Left ventricle myocardium superior (tissue), 1 donor: ENCODE measurements around the gene MORF4L1. TPM values are rescaled to one million over a fixed set of nuclear protein-coding genes. Genes with fewer than 3 reads are reported as not detected.
A peak's percentile ranks its signal among the peaks of the same experiment; 100 is the strongest.
"Not testable (repeated sequence)": the region's sequence is repeated elsewhere in the genome, so short reads cannot be mapped to it uniquely, and the experiment has no call there.

Experiments
- ATAC-seq: fragments of 200-7000 bp; cut with Tn5 transposase; one replicate; pipeline ENCODE4 v1.9.1; 2020; ENCODE audit warnings: mild to moderate bottlenecking, moderate library complexity
- DNase-seq: peaks from one replicate; pipeline ENCODE4 v3.0.0-alpha.2; 2020
- intact Hi-C: fragments of 100-400 bp; cut with micrococcal nuclease; formaldehyde crosslinking; loops from one replicate; pipeline ENCODE4 v1.11.0; 2022
- total RNA-seq: library from RNA; stranded (reverse); fragmentation: NEBNext Ultra II Directional; extraction: Animal tissue kit (Norgen Biotek cat#: 25700); gene quantifications from one replicate; pipeline ENCODE4 v1.2.1, GENCODE V29; 2021
- donor health status: DM: no; HTN: yes; CAD: no; lungs with severe emphysema.

Gene MORF4L1
- total RNA-seq, 1 donor from 2014 or later: 343 TPM

GRCh38 chr15:78921517-78921916 lies 48.8 kb downstream of the MORF4L1 start:
- DNase-seq (no peak), ATAC-seq (no peak)
- intact Hi-C loops: no loop called here

- ATAC-seq (no peak), DNase-seq (no peak)
- intact Hi-C loops: no loop called here
Measured at GRCh38 chr15:78921940-78922339, 49.2 kb downstream of the MORF4L1 start.

- DNase-seq: no peak
- intact Hi-C loops: no loop called here
- ATAC-seq: no peak
Measured at GRCh38 chr15:78922527-78922926, 49.8 kb downstream of the MORF4L1 start.

- intact Hi-C loops: no loop called here
- ATAC-seq (no peak), DNase-seq (no peak)
Measured at GRCh38 chr15:78923015-78923414, 50.3 kb downstream of the MORF4L1 start.

GRCh38 chr15:78923480-78924360 lies 51.0 kb downstream of the MORF4L1 start:
- intact Hi-C loops: no loop called here
- DNase-seq: no peak
- no peak for ATAC-seq

GRCh38 chr15:78925076-78925624 lies 52.5 kb downstream of the MORF4L1 start:
- intact Hi-C loops: no loop called here
- ATAC-seq (no peak), DNase-seq (no peak)

- intact Hi-C loops: no loop called here
- no peak for ATAC-seq
- DNase-seq: no peak
Measured at GRCh38 chr15:78925956-78926743, 53.5 kb downstream of the MORF4L1 start.

- ATAC-seq: no peak
- intact Hi-C loops: no loop called here
- DNase-seq: no peak
Measured at GRCh38 chr15:78927077-78927790, 54.5 kb downstream of the MORF4L1 start.

GRCh38 chr15:78928176-78928575 lies 55.5 kb downstream of the MORF4L1 start:
- DNase-seq, ATAC-seq, intact Hi-C loops: not testable (repeated sequence)

- intact Hi-C loops: no loop called here
- ATAC-seq (no peak), DNase-seq (no peak)
Measured at GRCh38 chr15:78928616-78929093, 56.0 kb downstream of the MORF4L1 start.

GRCh38 chr15:78929536-78930264 lies 57.0 kb downstream of the MORF4L1 start:
- DNase-seq (no peak), ATAC-seq (no peak)
- intact Hi-C loops: no loop called here

- intact Hi-C loops: no loop called here
- DNase-seq (no peak), ATAC-seq (peak; percentile 48)
Measured at GRCh38 chr15:78930577-78931388, 58.1 kb downstream of the MORF4L1 start.

GRCh38 chr15:78931439-78932257 lies 59.0 kb downstream of the MORF4L1 start:
- DNase-seq (no peak), ATAC-seq (no peak)
- intact Hi-C loops: no loop called here

- intact Hi-C loops: no loop called here
Measured at GRCh38 chr15:78932258-78932808, 59.6 kb downstream of the MORF4L1 start.

GRCh38 chr15:78933187-78933822 lies 60.6 kb downstream of the MORF4L1 start:
- ATAC-seq (no peak), DNase-seq (no peak)
- intact Hi-C loops: no loop called here

More at GRCh38 chr15:78932258-78932808, 59.6 kb downstream of the MORF4L1 start:
- DNase-seq (no peak), ATAC-seq (no peak)
